Measurements from ENCODE around the gene CAPN15.
A peak's percentile ranks its signal among the peaks of the same experiment; 100 is the strongest.

Gene CAPN15

GRCh38 chr16:531494-532125 lies 4.1 kb downstream of the CAPN15 start:
- H3K27me3 ChIP-seq (ENCODE audit: control insufficient read depth, insufficient read depth, low read length): no peaks in the 10 kb centered on the region
- H3K4me1 ChIP-seq (ENCODE audit: control insufficient read depth, insufficient read depth, low read length): peaks cover 59% of the 10 kb centered on the region

GRCh38 chr16:533391-534123 lies 6.0 kb downstream of the CAPN15 start:
- no peaks in the 10 kb centered on the region for H3K27me3 ChIP-seq (ENCODE audit: control insufficient read depth, insufficient read depth, low read length)
- H3K4me3 ChIP-seq (ENCODE audit: low read length): peak overlapping the region; percentile 50
- peak overlapping the region; percentile 65 for H3K9ac ChIP-seq (ENCODE audit: low read length)
- no peaks in the 10 kb centered on the region for H3K36me3 ChIP-seq (ENCODE audit: control insufficient read depth, insufficient read depth, low read length)
- peaks cover 66% of the 10 kb centered on the region for H3K4me1 ChIP-seq (ENCODE audit: control insufficient read depth, insufficient read depth, low read length)
- H3K9me3 ChIP-seq (ENCODE audit: control insufficient read depth, low read length): no peaks in the 10 kb centered on the region

More at GRCh38 chr16:531494-532125, 4.1 kb downstream of the CAPN15 start:
- Histone ChIP-seq H3K36me3 (ENCODE audit: control insufficient read depth, insufficient read depth, low read length) (no peaks in the 10 kb centered on the region), H3K4me3 (ENCODE audit: low read length) (no peak overlapping the region), H3K9ac (ENCODE audit: low read length) (no peak overlapping the region), H3K9me3 (ENCODE audit: control insufficient read depth, low read length) (no peaks in the 10 kb centered on the region)

GRCh38 chr16:534135-534534 lies 6.6 kb downstream of the CAPN15 start:
- Histone ChIP-seq H3K9ac (ENCODE audit: low read length) (peak overlapping the region; percentile 65), H3K9me3 (ENCODE audit: control insufficient read depth, low read length) (no peaks in the 10 kb centered on the region), H3K4me3 (ENCODE audit: low read length) (peak overlapping the region; percentile 50), H3K4me1 (ENCODE audit: control insufficient read depth, insufficient read depth, low read length) (peaks cover 61% of the 10 kb centered on the region), H3K36me3 (ENCODE audit: control insufficient read depth, insufficient read depth, low read length) (peaks cover 2% of the 10 kb centered on the region), H3K27me3 (ENCODE audit: control insufficient read depth, insufficient read depth, low read length) (no peaks in the 10 kb centered on the region)

- Histone ChIP-seq H3K9ac (ENCODE audit: low read length) (peak overlapping the region; percentile 65), H3K9me3 (ENCODE audit: control insufficient read depth, low read length) (no peaks in the 10 kb centered on the region), H3K36me3 (ENCODE audit: control insufficient read depth, insufficient read depth, low read length) (peaks cover 3% of the 10 kb centered on the region), H3K4me1 (ENCODE audit: control insufficient read depth, insufficient read depth, low read length) (peaks cover 53% of the 10 kb centered on the region), H3K4me3 (ENCODE audit: low read length) (no peak overlapping the region), H3K27me3 (ENCODE audit: control insufficient read depth, insufficient read depth, low read length) (no peaks in the 10 kb centered on the region)
Measured at GRCh38 chr16:534856-535445, 7.4 kb downstream of the CAPN15 start.

- Histone ChIP-seq H3K9ac (ENCODE audit: low read length) (peak overlapping the region; percentile 32), H3K4me3 (ENCODE audit: low read length) (no peak overlapping the region)
Measured at GRCh38 chr16:535446-536405, 8.2 kb downstream of the CAPN15 start.

GRCh38 chr16:536746-537145 lies 9.2 kb downstream of the CAPN15 start:
- Histone ChIP-seq H3K9ac (ENCODE audit: low read length) (no peak overlapping the region), H3K9me3 (ENCODE audit: control insufficient read depth, low read length) (no peaks in the 10 kb centered on the region), H3K4me3 (ENCODE audit: low read length) (no peak overlapping the region), H3K27me3 (ENCODE audit: control insufficient read depth, insufficient read depth, low read length) (no peaks in the 10 kb centered on the region), H3K4me1 (ENCODE audit: control insufficient read depth, insufficient read depth, low read length) (peaks cover 42% of the 10 kb centered on the region), H3K36me3 (ENCODE audit: control insufficient read depth, insufficient read depth, low read length) (peaks cover 3% of the 10 kb centered on the region)

More at GRCh38 chr16:535446-536405, 8.2 kb downstream of the CAPN15 start:
- no peaks in the 10 kb centered on the region for H3K9me3 ChIP-seq (ENCODE audit: control insufficient read depth, low read length)
- H3K4me1 ChIP-seq (ENCODE audit: control insufficient read depth, insufficient read depth, low read length): peaks cover 45% of the 10 kb centered on the region
- H3K36me3 ChIP-seq (ENCODE audit: control insufficient read depth, insufficient read depth, low read length): peaks cover 3% of the 10 kb centered on the region
- no peaks in the 10 kb centered on the region for H3K27me3 ChIP-seq (ENCODE audit: control insufficient read depth, insufficient read depth, low read length)

GRCh38 chr16:537415-538335 lies 10.2 kb downstream of the CAPN15 start:
- Histone ChIP-seq H3K4me1 (ENCODE audit: control insufficient read depth, insufficient read depth, low read length) (peaks cover 42% of the 10 kb centered on the region), H3K9me3 (ENCODE audit: control insufficient read depth, low read length) (no peaks in the 10 kb centered on the region), H3K27me3 (ENCODE audit: control insufficient read depth, insufficient read depth, low read length) (no peaks in the 10 kb centered on the region), H3K4me3 (ENCODE audit: low read length) (no peak overlapping the region), H3K36me3 (ENCODE audit: control insufficient read depth, insufficient read depth, low read length) (peaks cover 3% of the 10 kb centered on the region), H3K9ac (ENCODE audit: low read length) (no peak overlapping the region)

GRCh38 chr16:539901-540530 lies 12.5 kb downstream of the CAPN15 start:
- Histone ChIP-seq H3K9ac (ENCODE audit: low read length) (no peak overlapping the region), H3K36me3 (ENCODE audit: control insufficient read depth, insufficient read depth, low read length) (peaks cover 3% of the 10 kb centered on the region), H3K9me3 (ENCODE audit: control insufficient read depth, low read length) (no peaks in the 10 kb centered on the region), H3K4me1 (ENCODE audit: control insufficient read depth, insufficient read depth, low read length) (peaks cover 25% of the 10 kb centered on the region), H3K27me3 (ENCODE audit: control insufficient read depth, insufficient read depth, low read length) (no peaks in the 10 kb centered on the region), H3K4me3 (ENCODE audit: low read length) (no peak overlapping the region)

- peaks cover 3% of the 10 kb centered on the region for H3K36me3 ChIP-seq (ENCODE audit: control insufficient read depth, insufficient read depth, low read length)
Measured at GRCh38 chr16:540645-541340, 13.3 kb downstream of the CAPN15 start.

More at GRCh38 chr16:540645-541340, 13.3 kb downstream of the CAPN15 start:
- no peaks in the 10 kb centered on the region for H3K27me3 ChIP-seq (ENCODE audit: control insufficient read depth, insufficient read depth, low read length)
- H3K4me1 ChIP-seq (ENCODE audit: control insufficient read depth, insufficient read depth, low read length): peaks cover 23% of the 10 kb centered on the region
- no peaks in the 10 kb centered on the region for H3K9me3 ChIP-seq (ENCODE audit: control insufficient read depth, low read length)
- no peak overlapping the region for H3K9ac ChIP-seq (ENCODE audit: low read length)
- no peak overlapping the region for H3K4me3 ChIP-seq (ENCODE audit: low read length)
